Activated naive CD4-positive, alpha-beta T cell treated with anti-CD3 and anti-CD28 coated beads, Interleukin-2, amount 10 ng/mL, durations not matched to agents 5 hours and 36 hours (primary cell): ENCODE data around the gene ZNF506. TPM values are rescaled to one million over a fixed set of nuclear protein-coding genes. Genes with fewer than 3 reads are reported as not detected.

Experiments used
- total RNA-seq, 2 experiments: library from RNA; stranded (reverse); gene quantifications; one replicate each; pipeline ENCODE4 v1.2.3, GENCODE V29; 2021

ZNF506 gene
- 10 to 100 TPM; 27.8 to 29.6 TPM for total RNA-seq

GRCh38 chr19:19821366-19821951, at the start of gene ZNF506:
Gene ZNF506, minus strand, starts transcription at chr19:19821750. Its CDS starts 147 bp downstream, at chr19:19821603.

GRCh38 chr19:19865750-19866610, 44.4 kb upstream of the ZNF506 start, which contains the start of gene ZNF253:
Gene ZNF253, plus strand, starts transcription at chr19:19865882. Its CDS starts 115 bp downstream, at chr19:19865997.

Other genes starting within 250 kb of the ZNF506 start
- 10 to 100 TPM; 26.2 to 27.4 TPM for gene PBX4, start 203.1 kb downstream of the ZNF506 start, total RNA-seq
- gene LPAR2, start 193.5 kb downstream of the ZNF506 start, total RNA-seq: 10 to 100 TPM; 42.1 to 44.8 TPM
- 100 to 1,000 TPM; 107 to 111 TPM for gene GMIP, start 178.1 kb downstream of the ZNF506 start, total RNA-seq
- gene ATP13A1, start 158.1 kb downstream of the ZNF506 start, total RNA-seq: 10 to 100 TPM; 81.8 to 93.7 TPM
- gene ZNF101, start 152.9 kb downstream of the ZNF506 start, total RNA-seq: 100 to 1,000 TPM; 121 to 129 TPM
- gene ZNF14, start 88.6 kb downstream of the ZNF506 start, total RNA-seq: 1 to 10 TPM; 9.2 to 9.5 TPM
- gene ZNF253, start 44.1 kb upstream of the ZNF506 start, total RNA-seq: 10 to 100 TPM; 20.8 to 22.2 TPM
- gene ZNF93, start 79.2 kb upstream of the ZNF506 start, total RNA-seq: 10 to 100 TPM; 13.1 to 14.4 TPM
- 1 to 10 TPM; 7.3 to 8.1 TPM for gene ZNF682, start 217.8 kb upstream of the ZNF506 start, total RNA-seq